Neutrophil (primary cell): ENCODE data around the gene PTPRG.

Experiments
- H3K27ac ChIP-seq: fragments of 200-600 bp; sonication (generic); 2 replicates; pipeline ENCODE4 v1.5.1; 2016; ENCODE audit warnings: mild to moderate bottlenecking, moderate library complexity
- H3K27me3 ChIP-seq: fragments of 200-600 bp; sonication (generic); 2 replicates; pipeline ENCODE4 v1.6.0; 2016; ENCODE audit warnings: mild to moderate bottlenecking
- H3K36me3 ChIP-seq: fragments of 200-600 bp; sonication (generic); 2 replicates; pipeline ENCODE4 v1.5.1; 2017
- H3K4me1 ChIP-seq, 2 experiments: fragments of 200-600 bp in 1 of 2; sonication (generic) in 1 of 2; 1 replicate in 1 of 2; 2 replicates in 1 of 2; pipeline versions ENCODE4 v1.5.1 to v1.6.1; 2013 to 2016; ENCODE audit warnings: low read depth in 1 of 2, low read length in 1 of 2, mild to moderate bottlenecking in 1 of 2, moderate library complexity in 1 of 2; ENCODE audit not compliant: control insufficient read depth in 1 of 2, insufficient read depth in 1 of 2
- H3K4me3 ChIP-seq, 2 experiments: fragments of 200-600 bp in 1 of 2; sonication (generic) in 1 of 2; 1 replicate in 1 of 2; 2 replicates in 1 of 2; pipeline ENCODE4 v1.5.1; 2013 to 2016; ENCODE audit warnings: low read depth in 1 of 2, low read length in 1 of 2, mild to moderate bottlenecking in 1 of 2, moderate library complexity in 1 of 2
- H3K9me3 ChIP-seq: fragments of 200-600 bp; sonication (generic); 2 replicates; pipeline ENCODE4 v1.5.1; 2016
- CTCF ChIP-seq: fragments of 200-600 bp; sonication (generic); IDR thresholded peaks from 2 replicates; pipeline ENCODE4 v1.5.1; 2016; ENCODE audit warnings: antibody characterized with exemption

PTPRG gene

GRCh38 chr3:61793056-61793455 lies 231.7 kb downstream of the PTPRG start:
- H3K9me3 ChIP-seq, result no peaks in the 10 kb centered on the region
- H3K27me3 ChIP-seq, result no peaks in the 10 kb centered on the region
- no peak overlapping the region for H3K4me3 ChIP-seq
- no peaks in the 10 kb centered on the region for H3K4me1 ChIP-seq
- H3K27ac ChIP-seq, result no peak overlapping the region
- H3K36me3 ChIP-seq, result no peaks in the 10 kb centered on the region
- TF ChIP-seq CTCF, result no peak

GRCh38 chr3:61793521-61793920 lies 232.2 kb downstream of the PTPRG start:
- H3K27ac ChIP-seq, result no peak overlapping the region
- no peak overlapping the region for H3K4me3 ChIP-seq
- no peaks in the 10 kb centered on the region for H3K27me3 ChIP-seq
- no peaks in the 10 kb centered on the region for H3K9me3 ChIP-seq
- no peaks in the 10 kb centered on the region for H3K36me3 ChIP-seq
- TF ChIP-seq CTCF, result no peak
- H3K4me1 ChIP-seq, result no peaks in the 10 kb centered on the region

DNA sequence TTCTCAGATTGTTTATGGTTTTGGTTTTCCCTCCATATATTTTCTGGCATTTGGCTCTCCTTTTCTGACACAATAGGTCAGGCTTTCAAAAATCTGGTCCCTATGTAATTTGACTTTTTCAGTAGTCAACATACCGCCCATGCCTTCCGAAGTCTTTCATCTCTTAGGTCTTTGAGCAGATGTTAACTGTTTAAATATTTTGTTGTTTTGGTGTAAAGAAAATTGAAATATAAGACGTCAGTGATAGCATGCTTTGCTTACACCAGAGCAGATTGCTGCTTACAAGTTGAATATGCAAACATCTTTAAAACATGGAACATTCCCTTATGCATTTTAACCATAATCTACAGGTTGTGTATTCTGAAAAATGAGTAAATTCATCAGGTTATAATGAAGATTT lies 233.0 kb downstream of the PTPRG start:
- no peak overlapping the region for H3K4me3 ChIP-seq
- no peaks in the 10 kb centered on the region for H3K9me3 ChIP-seq
- H3K36me3 ChIP-seq, result no peaks in the 10 kb centered on the region
- no peaks in the 10 kb centered on the region for H3K27me3 ChIP-seq
- TF ChIP-seq CTCF, result no peak
- H3K27ac ChIP-seq, result no peak overlapping the region
- H3K4me1 ChIP-seq, result no peaks in the 10 kb centered on the region

GRCh38 chr3:61794961-61795360 lies 233.6 kb downstream of the PTPRG start:
- Histone ChIP-seq H3K9me3 (no peaks in the 10 kb centered on the region), H3K27ac (no peak overlapping the region), H3K27me3 (no peaks in the 10 kb centered on the region), H3K4me3 (no peak overlapping the region), H3K36me3 (no peaks in the 10 kb centered on the region), H3K4me1 (no peaks in the 10 kb centered on the region)
- TF ChIP-seq CTCF, result no peak

DNA sequence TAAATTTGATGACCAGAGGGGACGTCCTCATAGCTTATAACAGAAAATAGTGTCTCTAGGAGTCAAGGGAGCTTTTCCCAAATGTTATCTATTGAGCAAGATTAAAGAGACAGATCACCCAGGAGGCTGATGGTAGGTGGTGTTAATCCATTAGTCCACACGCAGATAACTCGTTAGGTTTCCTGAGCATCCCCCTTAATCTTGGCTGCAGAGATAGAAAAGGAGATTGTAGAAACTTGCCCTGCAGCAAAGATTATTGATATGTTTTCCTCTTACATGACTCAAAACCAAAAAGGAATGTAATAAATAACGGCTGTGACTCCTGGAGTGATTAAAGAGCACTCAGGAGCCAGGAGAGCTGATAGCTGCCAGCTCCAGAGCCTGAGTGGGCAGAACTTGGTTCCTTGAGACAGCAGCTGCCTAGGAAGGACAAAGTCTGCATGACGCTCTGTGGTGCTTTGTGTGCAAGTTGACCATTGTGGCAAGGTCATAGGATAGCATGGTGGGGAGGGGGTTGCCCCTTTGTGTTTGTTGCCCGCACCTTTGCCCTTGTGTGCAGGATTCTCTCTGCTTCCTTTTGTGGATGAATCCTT lies 234.8 kb downstream of the PTPRG start:
- H3K36me3 ChIP-seq, result no peaks in the 10 kb centered on the region
- no peaks in the 10 kb centered on the region for H3K9me3 ChIP-seq
- H3K4me1 ChIP-seq, result no peaks in the 10 kb centered on the region
- no peak for TF ChIP-seq CTCF
- no peak overlapping the region for H3K4me3 ChIP-seq
- no peak overlapping the region for H3K27ac ChIP-seq
- H3K27me3 ChIP-seq, result no peaks in the 10 kb centered on the region

DNA sequence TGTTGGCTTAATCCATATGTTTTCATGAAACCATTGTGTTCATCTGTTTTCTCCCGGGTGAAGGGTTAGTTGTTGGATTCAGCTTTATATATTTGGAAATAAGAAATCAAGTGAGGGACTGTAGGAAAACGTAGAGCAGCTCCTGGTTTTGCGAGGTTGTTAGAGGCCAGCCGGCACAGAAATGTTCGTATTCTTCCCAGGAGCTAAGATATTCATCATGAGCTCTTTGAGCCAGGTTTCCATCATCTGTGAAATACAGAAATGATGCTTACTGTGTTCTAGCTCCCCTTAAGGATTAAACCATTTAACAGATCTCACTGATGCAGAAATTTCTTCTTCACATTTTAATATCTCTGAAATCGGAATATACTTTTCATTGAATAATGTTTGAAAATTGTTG lies 235.5 kb downstream of the PTPRG start:
- TF ChIP-seq CTCF, result no peak
- Histone ChIP-seq H3K36me3 (no peaks in the 10 kb centered on the region), H3K4me1 (no peaks in the 10 kb centered on the region), H3K4me3 (no peak overlapping the region), H3K9me3 (no peaks in the 10 kb centered on the region), H3K27me3 (no peaks in the 10 kb centered on the region), H3K27ac (no peak overlapping the region)
